GM11168 (cell line): ENCODE results near the gene ATG2B.

Experiments
- in situ Hi-C: fragments of 300-500 bp; cut with MboI; formaldehyde crosslinking; loops from one replicate; pipeline ENCODE4 v1.12.0; 2022; ENCODE audit warnings: low sequenced_read_pairs; ENCODE audit not compliant: unreplicated experiment

ATG2B gene

DNA sequence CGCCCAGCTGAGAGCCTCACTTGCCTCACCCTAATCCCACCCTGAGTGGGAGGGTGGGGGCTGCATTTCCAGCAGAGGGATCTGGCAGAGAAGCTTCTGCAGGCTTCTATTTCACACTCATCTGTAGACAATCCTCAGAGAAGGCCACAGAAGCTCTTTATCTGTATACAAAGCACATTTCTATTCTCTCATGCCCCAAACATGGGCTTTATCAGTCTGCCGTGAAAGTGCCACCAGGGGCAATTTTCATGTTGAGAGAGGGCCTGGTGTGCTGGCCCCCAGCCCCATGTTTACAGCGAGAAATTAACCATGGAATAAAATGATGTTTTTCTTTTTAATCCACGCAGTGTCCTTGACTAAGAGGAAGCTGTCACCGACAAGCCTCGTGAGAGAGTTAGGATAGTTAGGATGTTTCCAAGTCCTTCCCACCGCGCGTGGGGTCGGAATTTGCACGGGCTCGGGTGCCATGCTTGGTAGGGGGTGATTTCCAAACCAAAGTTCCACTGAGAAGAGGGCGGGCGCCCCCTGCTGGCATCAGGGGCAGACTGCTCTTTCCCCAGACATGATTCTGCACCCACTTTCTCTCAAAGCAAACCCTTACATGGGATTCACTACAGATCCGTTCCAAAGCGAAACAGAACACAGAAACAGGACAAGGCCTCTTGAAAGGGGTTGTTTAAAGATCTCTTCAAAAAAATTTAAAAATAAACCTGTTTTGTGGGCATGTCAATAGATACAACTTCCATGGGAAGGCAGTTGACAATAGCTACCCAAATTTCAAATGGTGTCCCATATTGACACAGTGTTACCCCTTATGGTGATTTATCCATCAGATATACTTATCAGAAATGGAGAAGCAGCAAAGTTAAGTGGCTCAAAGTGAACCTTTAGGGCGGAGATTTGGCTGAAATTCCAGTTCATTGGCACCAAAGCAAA lies 87.7 kb downstream of the ATG2B start:
- in situ Hi-C loops: loop anchor here (10.0 kb wide), 1 partner anchor 181 kb away; no protein-coding TSS in a partner anchor

DNA sequence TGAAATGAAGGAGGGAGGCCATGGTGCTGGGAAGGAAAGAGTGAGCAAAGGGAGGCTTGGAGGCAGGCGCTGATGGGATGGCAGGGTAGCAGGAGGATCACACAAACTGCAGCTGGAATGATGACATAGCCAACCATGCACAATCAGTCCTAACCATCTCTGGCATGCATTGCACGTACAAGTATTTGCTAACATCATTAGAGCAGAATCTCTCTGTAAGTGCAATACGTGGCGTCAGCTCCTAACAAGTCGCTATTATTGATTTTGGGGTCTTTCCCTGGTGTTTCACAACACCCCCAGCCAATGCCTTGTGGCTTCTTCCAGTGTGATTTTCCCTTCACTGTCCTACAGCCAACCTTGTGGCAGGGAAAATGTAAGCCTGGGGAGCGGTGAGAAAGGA lies 88.6 kb downstream of the ATG2B start:
- in situ Hi-C loops: loop anchor here (10.0 kb wide), 1 partner anchor 180 kb away; no protein-coding TSS in a partner anchor

DNA sequence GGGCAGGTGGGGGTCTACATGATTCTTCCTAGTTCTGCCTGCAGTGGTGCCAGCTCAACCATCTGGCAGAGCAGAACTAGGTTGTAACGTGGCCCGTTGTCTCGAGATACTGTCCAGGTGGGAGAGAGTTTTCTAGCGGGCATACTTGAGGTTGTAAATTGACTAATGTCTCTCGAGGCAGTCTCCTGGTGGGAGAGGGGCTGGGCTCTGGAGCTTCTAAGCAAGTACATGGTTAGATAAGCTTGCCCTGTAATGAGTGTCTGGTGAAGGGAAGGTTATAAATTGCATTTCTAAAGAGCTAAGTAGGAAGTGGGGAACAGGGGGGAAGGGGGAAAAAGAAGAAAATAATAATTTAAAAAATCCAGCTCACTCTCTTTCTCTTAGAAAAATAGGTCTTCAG lies 89.0 kb downstream of the ATG2B start:
- in situ Hi-C loops: loop anchor here (10.0 kb wide), 1 partner anchor 179 kb away; no protein-coding TSS in a partner anchor

DNA sequence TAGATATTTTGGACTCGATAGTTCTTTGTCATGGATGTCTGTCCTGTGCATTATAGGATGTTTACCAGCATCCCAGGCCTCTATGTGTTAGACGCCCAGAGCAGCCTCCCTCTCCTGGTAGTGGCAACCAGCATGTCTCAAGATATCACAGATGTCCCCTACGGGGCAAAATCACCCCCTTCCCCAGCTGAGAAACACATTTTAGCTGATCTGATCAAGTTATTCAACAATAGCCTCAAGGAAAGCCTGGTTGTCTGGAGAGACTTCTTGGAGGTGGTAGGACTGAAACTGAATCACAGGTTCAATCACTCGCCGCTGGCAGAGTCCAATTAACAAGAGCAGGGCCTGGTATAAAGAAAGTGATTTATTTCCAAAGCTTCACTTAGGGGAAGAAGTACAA lies 89.5 kb downstream of the ATG2B start:
- in situ Hi-C loops: loop anchor here (10.0 kb wide), 1 partner anchor 179 kb away; no protein-coding TSS in a partner anchor

DNA sequence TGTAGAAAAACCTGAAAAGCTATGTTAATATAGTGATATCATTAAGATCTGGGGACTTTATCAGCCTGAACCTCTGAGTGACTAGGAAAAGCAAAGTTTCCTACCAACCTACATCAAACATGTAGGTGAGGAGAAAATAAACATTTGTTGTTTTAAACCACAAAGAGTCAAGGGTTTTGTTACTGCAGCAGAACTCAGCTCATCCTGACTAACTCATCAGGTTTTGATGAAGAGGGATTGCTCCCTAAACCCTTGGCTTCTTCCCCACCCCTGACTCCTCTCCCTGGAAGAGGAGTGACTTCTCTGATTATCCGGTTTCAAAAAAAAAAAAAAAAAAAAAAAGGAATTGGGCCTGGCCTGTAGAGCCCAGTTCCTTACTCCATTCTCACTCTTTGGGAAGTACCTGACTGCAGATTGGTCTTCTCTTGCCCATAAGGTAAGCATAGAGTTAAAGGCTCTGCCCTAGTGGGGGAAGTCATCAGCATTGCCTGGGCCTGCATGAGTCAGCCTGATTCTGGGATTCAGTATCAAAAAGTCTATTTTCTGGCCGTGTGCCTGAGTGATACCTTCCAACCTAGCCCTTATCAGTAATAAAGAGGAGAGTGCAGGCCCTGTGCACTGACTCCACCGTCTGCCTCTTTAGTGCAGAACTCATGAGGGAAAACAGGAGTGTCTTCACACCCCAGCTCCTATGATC lies 90.2 kb downstream of the ATG2B start:
- in situ Hi-C loops: loop anchor here (10.0 kb wide), 1 partner anchor 178 kb away; no protein-coding TSS in a partner anchor

DNA sequence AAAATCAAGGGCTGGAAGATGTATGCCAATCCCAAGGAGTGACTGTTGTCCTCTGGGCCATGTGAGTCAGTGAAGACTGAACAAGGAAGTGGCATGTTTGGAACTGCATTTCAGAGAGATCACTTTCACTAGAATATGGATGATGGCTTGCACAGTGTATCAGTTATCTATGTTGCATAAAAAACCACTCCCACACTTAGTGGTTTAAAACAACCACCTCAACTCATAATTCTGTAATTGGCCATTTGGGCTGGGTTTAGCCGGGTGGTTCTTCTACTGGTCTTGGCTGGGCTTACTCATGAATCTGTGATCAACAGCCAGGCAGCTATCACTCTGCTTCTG lies 91.7 kb downstream of the ATG2B start:
- in situ Hi-C loops: loop anchor here (10.0 kb wide), 1 partner anchor 177 kb away; no protein-coding TSS in a partner anchor

DNA sequence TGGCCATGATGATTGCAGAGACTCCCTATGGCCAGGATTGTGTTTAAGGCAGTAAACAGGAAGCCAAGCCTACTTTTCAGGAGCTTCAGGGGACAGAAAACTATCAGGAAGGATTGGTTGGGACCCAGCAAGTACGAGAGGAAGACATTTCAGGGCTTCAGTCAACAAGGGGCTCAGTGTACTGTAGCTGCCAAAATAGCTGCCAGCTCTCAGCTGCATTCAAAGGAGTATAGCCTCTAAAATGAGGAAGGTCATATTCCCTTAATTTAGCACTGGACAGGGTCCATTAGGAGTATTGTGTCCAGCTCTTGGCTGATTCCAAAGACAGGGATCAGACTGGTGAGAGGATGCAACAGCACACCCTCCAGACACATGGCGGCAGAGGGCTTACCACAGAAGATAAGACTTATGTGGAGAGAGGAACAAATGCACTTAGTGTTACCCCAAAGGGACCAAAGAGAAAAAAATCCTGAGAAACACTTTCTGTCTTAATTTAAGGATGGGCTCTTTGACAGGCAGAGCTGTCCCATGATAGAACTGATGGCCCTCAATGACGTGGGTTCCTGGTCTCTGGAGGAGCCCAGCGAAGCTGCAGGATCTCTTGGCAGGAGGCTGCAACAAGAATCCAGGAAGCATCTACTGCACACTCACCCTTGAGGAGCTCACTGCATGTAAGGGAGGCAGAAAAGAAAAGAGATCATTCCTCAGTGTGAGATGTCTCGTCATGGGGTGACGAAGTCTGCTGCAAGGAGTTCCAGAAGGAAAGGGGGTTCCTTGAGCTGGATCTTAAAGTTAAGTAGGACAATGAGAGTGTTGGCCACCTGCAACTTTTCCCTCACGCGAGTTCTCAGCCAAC lies 92.3 kb downstream of the ATG2B start:
- in situ Hi-C loops: loop anchor here (10.0 kb wide), 1 partner anchor 176 kb away; no protein-coding TSS in a partner anchor

DNA sequence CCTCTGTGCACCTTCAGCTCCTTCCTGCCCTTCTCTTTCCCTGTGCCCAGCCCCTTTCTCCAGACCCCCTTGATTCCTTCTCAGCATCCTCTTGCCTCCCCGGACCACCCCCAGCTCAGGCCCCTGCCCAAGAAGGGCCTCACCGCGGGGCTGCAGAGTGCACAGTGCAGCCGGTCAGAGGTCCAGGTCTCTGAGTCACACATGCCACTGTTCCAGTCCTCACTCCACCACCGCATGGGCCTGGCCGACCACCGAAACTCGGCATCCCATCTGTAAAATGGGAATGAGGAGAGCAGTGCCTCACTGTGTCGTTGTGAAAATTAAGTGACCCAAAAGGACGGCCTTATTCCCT lies 93.8 kb downstream of the ATG2B start:
- in situ Hi-C loops: no loop called here

DNA sequence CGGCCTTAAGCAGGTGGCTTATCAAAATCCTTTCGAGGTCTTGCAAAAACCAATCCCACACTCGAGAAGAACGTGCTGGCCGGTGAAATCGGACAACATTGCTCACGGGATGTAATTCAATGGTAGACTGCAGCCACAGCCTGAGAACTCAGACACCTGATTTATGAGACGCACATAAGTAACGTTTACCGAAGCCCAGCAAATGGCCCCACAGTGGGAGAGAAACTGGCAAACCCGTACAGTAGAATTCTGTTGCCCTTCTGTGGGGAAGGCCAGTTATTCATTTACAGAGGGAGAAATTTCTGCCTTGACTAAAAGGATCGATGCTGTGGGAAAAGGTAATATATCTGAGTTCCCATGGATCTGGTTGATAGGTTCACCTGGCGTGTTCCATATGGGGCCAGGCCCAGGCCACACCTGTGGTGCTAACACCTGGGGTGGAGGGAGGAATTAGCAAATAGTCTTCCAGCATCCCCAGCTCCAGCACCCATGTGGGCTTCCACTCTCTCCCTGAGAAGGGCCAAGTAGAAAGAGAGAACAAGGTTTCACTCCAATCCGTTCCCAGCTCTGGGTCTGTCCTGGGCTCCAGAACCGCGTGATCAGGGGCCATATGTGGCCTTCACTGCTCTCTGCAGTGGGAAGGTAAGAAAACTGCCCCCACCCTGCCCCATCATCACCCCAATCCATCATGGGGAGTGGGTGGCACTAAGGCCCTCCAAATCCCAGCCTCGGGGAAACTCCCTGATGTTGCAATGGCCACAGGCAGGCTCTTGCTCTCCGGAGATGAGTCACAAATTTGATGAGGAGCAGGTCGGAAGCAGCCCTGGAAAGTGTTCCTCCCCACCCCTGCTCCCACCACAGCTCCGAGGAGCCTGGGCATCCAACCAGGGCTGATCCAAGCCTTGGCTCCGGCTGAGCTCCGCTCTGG lies 94.4 kb downstream of the ATG2B start:
- in situ Hi-C loops: no loop called here

DNA sequence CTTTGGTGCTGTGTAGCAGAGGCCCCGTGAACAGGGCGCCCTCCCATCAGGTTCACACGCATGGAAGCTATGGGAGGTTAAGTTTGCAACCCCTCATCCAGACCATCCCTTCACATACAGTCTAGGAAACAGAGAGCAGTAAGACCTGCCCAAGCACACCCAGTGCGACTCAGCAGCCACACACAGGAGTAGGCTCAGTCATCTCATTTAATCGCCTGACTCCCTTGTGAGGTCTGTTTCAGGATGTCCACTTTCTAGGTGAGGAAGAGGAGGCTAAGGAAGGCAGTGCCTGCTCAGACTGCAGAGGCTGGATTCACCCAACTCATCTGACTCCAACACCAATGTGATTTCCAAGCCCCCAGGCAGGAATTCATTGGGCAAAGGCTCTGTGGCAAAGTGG lies 95.2 kb downstream of the ATG2B start:
- in situ Hi-C loops: no loop called here

DNA sequence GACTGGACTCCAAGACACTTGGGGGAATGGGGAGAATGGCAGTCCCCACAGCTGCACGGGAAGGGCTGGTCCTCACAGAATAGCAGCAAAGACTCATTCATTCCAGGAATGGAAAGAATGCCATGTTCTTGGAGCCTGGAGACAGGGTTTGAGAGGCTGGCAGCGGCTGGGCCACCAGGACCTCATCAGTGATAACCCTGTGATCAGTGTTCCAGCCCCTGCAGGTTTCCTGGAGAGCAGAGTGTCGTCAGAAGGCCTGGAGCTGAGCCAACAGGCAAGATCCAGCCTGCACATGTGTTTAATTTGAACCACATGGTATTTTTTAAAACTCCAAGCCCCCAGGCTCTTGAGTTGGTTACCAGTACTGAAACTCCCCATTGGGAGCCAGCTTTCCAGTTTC lies 95.8 kb downstream of the ATG2B start:
- in situ Hi-C loops: no loop called here

DNA sequence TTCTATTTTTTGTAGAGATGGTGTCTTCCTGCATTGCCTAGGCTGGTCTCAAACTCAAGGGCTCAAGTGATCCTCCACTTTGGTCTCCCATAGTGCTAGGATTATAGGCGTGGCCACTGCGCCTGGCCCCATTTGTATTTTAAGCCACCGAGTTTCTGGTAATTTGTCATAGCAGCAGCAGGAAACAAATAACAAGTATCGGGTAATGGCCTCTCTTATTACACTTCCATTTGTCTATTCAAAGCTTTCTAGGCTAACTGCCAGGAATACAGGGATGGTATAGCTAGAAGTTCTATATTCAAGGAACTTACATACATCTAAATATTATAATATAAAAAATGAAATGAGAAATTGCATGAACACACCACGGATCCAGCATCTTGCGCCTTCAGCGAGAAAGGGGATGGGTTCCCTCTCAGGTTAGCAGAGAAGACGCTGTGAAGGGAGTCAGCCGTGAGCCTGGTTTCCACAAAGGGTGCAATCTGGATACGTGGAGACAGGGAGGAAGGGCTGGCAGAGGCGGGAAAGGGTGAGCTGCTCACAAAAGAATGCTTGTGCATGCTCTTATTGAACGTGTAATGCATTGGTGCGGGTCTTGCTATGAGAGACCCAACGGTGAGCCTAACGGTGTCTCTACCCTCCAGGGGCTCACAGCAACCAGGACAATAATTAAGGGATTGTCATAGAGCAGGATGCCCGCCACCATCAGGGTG lies 97.6 kb downstream of the ATG2B start:
- in situ Hi-C loops: no loop called here

DNA sequence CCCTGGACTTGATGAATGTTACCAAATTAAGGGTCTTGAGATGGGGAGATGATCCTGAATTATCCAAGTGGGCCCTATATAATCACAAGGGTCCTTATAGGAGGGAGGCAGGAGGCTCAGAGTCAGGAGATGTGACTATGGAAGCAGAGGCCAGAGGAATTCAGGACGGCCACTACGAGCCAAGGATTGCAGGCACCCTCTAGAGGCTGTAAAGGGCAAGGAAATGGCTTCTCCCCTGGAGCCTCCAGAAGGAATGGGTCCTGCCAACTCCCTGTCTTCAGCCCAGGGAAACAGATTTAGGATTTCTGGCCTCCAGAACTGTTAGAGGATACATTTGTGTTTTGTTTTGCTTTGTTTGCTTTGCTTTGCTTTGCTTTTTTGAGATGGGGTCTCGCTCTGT lies 98.3 kb downstream of the ATG2B start:
- in situ Hi-C loops: no loop called here

DNA sequence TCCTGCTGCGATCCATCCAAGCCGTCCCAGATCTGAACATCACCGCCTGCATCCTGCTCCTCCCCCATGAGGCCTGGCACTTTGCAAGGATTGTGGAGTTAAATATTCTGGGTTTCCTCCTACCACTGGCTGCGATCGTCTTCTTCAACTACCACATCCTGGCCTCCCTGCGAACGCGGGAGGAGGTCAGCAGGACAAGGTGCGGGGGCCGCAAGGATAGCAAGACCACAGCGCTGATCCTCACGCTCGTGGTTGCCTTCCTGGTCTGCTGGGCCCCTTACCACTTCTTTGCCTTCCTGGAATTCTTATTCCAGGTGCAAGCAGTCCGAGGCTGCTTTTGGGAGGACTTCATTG lies 99.0 kb downstream of the ATG2B start:
- in situ Hi-C loops: no loop called here

DNA sequence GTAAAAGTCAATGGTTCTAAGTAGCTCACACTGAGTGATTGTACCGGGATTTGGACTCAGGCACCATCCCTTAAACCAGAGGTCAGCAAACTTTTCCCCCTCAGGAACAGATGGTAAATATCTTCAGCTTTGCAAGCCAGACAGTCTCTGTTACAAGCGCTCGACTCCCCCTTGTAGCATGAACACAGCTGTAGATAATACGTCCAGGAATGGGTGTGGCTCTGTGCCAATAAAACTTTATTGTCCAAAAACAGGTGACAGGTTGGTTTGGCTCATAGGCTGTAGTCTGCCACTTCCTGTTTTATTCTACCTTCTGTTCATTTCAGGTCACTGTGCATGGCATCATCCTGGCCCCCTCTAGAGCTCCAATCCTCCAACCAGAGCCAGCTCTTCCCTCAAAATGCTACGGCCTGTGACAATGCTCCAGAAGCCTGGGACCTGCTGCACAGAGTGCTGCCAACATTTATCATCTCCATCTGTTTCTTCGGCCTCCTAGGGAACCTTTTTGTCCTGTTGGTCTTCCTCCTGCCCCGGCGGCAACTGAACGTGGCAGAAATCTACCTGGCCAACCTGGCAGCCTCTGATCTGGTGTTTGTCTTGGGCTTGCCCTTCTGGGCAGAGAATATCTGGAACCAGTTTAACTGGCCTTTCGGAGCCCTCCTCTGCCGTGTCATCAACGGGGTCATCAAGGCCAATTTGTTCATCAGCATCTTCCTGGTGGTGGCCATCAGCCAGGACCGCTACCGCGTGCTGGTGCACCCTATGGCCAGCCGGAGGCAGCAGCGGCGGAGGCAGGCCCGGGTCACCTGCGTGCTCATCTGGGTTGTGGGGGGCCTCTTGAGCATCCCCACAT lies 99.6 kb downstream of the ATG2B start:
- in situ Hi-C loops: no loop called here

DNA sequence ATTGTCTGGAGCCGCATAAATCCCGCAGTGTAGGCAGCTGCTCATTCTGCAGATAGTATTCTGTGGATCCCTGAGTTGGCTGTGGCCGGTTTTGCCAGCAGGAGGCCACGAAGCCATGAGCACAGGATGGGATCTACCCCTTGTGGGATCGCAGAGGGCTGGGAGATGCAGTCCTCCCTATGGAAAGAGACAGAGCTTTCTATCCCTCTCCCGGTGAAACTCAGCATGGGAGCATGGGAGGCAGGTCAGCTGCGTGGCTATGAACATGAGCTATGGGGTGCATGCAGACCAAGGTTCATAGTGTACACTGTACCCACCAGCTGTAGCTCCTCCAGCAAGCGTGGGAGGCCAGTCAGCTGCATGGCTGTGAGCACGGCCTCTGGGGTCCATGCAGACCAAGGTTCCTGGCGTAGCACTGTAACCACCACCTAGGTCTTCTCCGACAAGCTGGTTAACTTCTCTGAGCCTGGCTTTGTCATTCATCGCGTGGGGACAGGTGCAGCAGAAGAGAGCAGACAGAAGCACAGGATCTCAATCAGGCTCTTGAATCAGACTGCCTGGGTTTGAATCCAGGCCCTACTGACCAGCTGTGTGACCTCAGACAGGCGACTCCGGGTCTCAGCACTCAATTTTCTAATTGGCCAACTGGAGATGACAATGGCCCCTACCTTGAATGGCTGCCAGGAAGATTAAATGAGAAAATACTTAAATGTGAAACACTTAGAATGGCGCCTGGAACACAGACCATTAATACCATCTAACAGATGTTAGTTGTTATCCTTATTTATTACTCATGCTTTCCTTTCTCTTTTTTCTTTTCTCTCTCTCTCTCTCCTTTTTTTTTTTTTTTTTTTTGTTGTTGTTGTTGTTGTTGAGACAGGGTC lies 101.1 kb downstream of the ATG2B start:
- in situ Hi-C loops: no loop called here

DNA sequence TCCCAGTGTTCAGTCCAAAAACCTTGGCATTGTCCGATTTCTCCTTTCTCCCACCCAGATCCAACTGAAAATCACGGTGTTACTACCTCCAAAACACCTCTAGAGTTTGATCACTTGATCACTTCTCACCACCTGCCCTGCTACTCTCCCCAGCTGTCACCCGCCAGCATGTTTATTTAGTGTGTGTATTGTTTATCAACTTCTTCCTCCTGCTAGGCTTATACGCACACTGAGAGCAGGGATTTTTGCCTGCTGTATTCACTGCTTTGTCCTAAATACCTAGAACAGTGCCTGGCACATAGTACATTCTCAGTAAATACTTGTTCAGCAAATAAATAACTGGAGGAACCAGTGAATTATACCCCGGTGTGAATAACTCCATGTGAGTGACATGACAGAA lies 102.1 kb downstream of the ATG2B start:
- in situ Hi-C loops: no loop called here
